Activated CD4-positive, alpha-beta T cell treated with anti-CD3 and anti-CD28 coated beads, Interleukin-2, amount 10 ng/mL, durations not matched to agents 24 days and 14 days (primary cell): ENCODE data around the gene ZNF366. TPM values are rescaled to one million over a fixed set of nuclear protein-coding genes. Genes with fewer than 3 reads are reported as not detected.

Experiments
- DNase-seq: peaks from one replicate; pipeline ENCODE4 v3.0.0; 2022
- H3K27ac Mint-ChIP-seq: one replicate; pipeline ENCODE4 v1.8.0; 2022; ENCODE audit warnings: mild to moderate bottlenecking, mixed read lengths
- H3K27me3 Mint-ChIP-seq: one replicate; pipeline ENCODE4 v1.8.0; 2022; ENCODE audit warnings: mixed read lengths
- H3K36me3 Mint-ChIP-seq: one replicate; pipeline ENCODE4 v1.8.0; 2022; ENCODE audit warnings: low read depth, mild to moderate bottlenecking, mixed read lengths
- H3K4me1 Mint-ChIP-seq: one replicate; pipeline ENCODE4 v1.8.0; 2021; ENCODE audit warnings: mixed read lengths
- H3K4me3 Mint-ChIP-seq: one replicate; pipeline ENCODE4 v1.8.0; 2022; ENCODE audit warnings: mild to moderate bottlenecking, moderate library complexity, mixed read lengths
- H3K9me3 Mint-ChIP-seq: one replicate; pipeline ENCODE4 v1.8.0; 2021; ENCODE audit warnings: mixed read lengths
- intact Hi-C: fragments of 100-400 bp; cut with micrococcal nuclease; formaldehyde crosslinking; loops from one replicate; pipeline ENCODE4 v1.15.1; 2023
- total RNA-seq: library from RNA; stranded (reverse); gene quantifications from 2 replicates; pipeline ENCODE4 v1.2.3, GENCODE V29; 2022

ZNF366 gene
- total RNA-seq, 1 donor from 2014 or later, result not detected

DNA sequence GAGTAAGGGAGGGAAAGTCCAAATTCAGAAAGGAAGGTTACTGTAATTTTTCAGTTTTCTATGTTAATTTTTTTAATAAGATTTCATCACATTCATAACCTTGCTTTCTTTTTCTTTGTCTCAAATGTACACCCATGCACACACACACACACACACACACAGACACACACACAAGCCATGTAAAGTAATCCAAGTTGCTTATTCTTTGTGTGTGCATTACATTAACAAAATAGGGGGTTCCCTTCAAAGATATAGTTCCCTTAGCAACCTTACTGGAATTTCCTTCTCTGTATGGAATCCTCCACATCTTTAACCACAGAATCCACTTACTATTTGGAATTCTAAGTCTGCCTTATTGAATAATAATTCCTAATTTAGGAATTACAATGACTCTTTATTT is 32.7 kb downstream of the ZNF366 start:
- Mint-ChIP-seq H3K27ac (no peak overlapping the region), H3K4me3 (no peak overlapping the region), H3K4me1 (no peaks in the 10 kb centered on the region), H3K9me3 (peaks cover 3% of the 10 kb centered on the region), H3K36me3 (no peaks in the 10 kb centered on the region), H3K27me3 (peaks cover 20% of the 10 kb centered on the region)
- no peak for DNase-seq
- intact Hi-C loops, result no loop called here

DNA sequence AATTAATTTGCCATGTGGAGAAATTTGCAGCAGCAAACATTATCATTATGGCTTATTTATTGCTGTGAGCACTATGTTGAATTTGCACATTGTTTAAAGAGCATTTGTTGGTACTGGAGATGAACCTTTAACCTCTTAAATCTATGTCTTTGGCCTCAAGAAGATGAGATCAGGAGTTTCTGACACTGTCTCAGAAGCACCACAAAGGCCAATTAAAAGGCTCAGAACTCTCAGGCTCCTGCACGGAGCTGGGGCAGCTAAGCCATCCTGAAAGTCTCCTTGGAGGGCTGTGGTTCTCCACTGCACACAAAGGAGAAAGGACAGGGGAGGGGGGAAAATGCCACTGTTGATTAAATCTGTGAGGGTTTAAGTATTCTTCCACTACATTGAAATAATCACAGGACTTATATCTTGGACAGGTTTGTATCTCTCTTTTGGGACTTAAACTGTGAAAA is 33.1 kb downstream of the ZNF366 start:
- intact Hi-C loops, result no loop called here
- no peak for DNase-seq
- peaks cover 20% of the 10 kb centered on the region for H3K27me3 Mint-ChIP-seq
- no peak overlapping the region for H3K4me3 Mint-ChIP-seq
- no peak overlapping the region for H3K27ac Mint-ChIP-seq
- no peaks in the 10 kb centered on the region for H3K4me1 Mint-ChIP-seq
- peaks cover 3% of the 10 kb centered on the region for H3K9me3 Mint-ChIP-seq
- H3K36me3 Mint-ChIP-seq, result no peaks in the 10 kb centered on the region

DNA sequence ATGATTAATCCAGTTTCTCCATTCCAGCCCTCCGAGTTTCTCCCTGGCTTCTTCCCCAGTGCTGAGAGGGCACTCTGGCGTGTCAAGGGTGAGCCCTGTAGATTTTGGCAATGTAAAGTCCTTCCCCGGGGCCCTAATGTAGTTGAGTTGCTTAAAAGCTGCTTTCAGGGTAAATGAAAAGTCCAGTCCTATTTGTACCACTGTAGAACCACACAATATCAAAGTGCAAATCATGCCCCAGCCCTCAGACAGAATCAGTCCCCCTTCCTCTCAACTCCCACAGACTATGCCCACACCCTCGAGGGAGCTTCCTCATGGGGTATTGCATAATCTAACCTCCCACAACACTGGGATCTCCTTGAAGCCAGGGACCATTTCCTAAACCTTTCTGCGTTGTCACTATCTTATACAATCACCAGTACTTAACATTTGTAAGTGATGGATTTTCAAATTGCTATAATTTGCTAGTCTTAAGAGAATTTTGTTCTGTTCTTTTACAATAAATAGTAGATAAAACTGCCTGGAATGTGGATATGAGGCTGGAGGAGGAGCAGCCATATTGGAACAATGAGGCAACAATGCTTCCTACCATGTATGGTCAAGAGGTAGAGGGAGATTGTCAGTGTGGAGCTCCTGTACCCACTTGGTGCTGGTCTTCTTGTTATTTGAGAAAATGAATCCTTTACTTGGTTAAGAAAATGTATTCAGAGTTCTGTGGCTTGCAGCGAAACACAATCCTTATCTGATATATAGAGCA is 34.4 kb downstream of the ZNF366 start:
- Mint-ChIP-seq H3K27me3 (peaks cover 20% of the 10 kb centered on the region), H3K4me1 (no peaks in the 10 kb centered on the region), H3K9me3 (peaks cover 3% of the 10 kb centered on the region), H3K4me3 (no peak overlapping the region), H3K36me3 (no peaks in the 10 kb centered on the region), H3K27ac (no peak overlapping the region)
- intact Hi-C loops, result no loop called here
- no peak for DNase-seq

DNA sequence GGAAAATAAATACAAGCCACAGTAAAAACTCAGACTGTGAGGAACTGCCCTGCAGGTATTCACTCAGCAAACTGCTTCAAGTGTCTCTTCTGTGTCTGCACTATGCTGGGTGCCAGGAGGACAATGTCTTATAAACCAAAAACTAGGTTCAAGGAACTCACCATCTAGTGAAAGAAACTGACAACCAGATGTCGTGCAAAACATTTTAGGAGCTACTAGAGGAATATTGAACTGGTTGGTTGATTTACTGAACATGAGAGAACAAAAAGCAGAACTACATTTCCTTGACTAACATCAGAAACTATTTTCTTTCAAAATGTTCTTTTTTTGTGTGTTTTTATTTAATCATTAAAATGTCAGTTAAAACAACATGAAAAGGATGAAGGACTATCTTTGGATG is 35.2 kb downstream of the ZNF366 start:
- peaks cover 22% of the 10 kb centered on the region for H3K27me3 Mint-ChIP-seq

DNA sequence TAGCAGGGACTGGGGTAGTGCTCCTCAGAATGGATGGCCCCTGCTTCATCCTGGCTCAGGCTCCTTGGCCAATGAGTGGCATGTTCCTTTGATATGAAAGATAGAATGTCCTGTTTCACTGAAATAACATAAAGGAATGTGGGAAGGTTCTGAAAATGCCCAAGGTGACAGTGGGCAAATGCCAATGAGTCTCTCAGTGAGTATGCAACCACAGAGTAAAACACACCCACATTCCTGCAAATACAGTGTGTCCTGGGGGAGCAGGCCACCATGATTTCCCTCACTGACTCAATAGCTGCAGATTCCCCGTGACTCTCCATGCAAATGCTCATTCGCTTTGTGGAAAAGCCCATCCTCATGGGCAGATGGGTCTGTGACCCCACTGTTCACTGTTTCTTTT is 36.4 kb downstream of the ZNF366 start:
- intact Hi-C loops, result no loop called here
- peaks cover under 1% of the 10 kb centered on the region for H3K4me1 Mint-ChIP-seq
- H3K4me3 Mint-ChIP-seq, result no peak overlapping the region
- H3K9me3 Mint-ChIP-seq, result peaks cover 3% of the 10 kb centered on the region
- no peak overlapping the region for H3K27ac Mint-ChIP-seq
- H3K27me3 Mint-ChIP-seq, result peaks cover 22% of the 10 kb centered on the region
- no peak for DNase-seq
- no peaks in the 10 kb centered on the region for H3K36me3 Mint-ChIP-seq

More for the DNA sequence above, 35.2 kb downstream of the ZNF366 start:
- intact Hi-C loops, result no loop called here
- peaks cover 3% of the 10 kb centered on the region for H3K9me3 Mint-ChIP-seq
- H3K27ac Mint-ChIP-seq, result no peak overlapping the region
- no peaks in the 10 kb centered on the region for H3K36me3 Mint-ChIP-seq
- no peak for DNase-seq
- no peaks in the 10 kb centered on the region for H3K4me1 Mint-ChIP-seq
- H3K4me3 Mint-ChIP-seq, result no peak overlapping the region

DNA sequence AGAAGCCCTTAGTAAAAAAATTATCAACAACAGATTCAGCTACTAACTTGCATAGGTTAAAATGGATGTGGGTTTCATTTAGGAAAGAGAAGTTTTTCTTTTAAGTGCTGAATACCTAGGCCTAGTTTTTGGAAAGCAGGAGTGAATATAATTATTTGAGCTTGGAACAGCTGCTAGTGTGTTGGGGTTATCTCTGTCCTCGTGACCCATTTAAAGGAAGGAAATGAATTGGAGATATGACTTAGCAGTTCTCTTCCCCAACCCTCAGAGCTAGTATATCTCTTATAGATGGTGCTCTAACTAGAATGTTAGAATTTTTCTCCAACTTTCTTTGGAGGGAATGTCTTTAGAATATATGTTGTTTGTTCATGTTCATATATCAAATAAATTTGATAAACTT is 38.6 kb downstream of the ZNF366 start:
- DNase-seq, result no peak
- intact Hi-C loops, result no loop called here
- Mint-ChIP-seq H3K27ac (no peak overlapping the region), H3K36me3 (no peaks in the 10 kb centered on the region), H3K4me1 (peaks cover 5% of the 10 kb centered on the region), H3K9me3 (peaks cover 3% of the 10 kb centered on the region), H3K4me3 (no peak overlapping the region), H3K27me3 (peaks cover 19% of the 10 kb centered on the region)

DNA sequence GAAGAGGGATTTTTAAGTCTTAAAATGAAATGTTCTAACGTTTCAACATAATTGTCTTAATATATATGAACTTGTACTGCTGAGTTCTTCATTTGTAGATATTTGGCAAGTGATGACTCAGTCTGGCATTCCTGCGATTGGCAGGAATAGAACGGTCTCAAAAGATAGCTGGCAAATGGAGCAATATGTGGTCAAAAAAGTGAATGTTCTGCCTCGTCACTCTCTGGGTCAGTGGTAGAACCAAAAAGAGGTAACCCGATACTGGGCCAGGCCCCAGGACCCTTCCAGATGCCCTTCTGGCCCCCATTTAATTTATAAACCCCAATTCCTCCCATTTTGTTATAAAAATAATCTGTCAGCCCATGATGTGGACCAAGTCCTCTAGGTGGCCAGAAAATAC is 39.2 kb downstream of the ZNF366 start:
- no peak for DNase-seq
- Mint-ChIP-seq H3K4me1 (peaks cover 5% of the 10 kb centered on the region), H3K27ac (no peak overlapping the region), H3K27me3 (peaks cover 16% of the 10 kb centered on the region), H3K4me3 (no peak overlapping the region), H3K9me3 (peaks cover 3% of the 10 kb centered on the region), H3K36me3 (no peaks in the 10 kb centered on the region)
- intact Hi-C loops, result no loop called here

DNA sequence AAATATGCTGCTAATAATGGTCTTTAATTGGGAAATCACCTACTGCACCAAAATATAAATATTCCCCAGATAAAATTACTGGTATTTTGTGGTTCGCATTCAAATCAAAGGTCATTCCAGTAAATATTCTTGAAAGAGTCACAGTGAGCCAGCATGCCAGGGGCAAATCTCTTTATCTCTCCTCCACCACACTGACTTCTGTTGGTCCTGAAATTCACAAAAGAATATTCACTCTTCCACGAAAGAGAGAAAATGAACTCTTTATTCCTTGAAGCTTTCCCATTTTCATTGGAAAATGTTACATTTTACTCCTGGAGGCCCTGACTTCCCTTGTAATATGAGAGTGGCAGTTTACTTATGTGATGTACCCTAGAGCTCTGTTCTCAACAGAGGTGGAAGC is 39.7 kb downstream of the ZNF366 start:
- no peak overlapping the region for H3K4me3 Mint-ChIP-seq
- DNase-seq, result no peak
- H3K4me1 Mint-ChIP-seq, result peaks cover 5% of the 10 kb centered on the region
- peaks cover 15% of the 10 kb centered on the region for H3K27me3 Mint-ChIP-seq
- H3K36me3 Mint-ChIP-seq, result no peaks in the 10 kb centered on the region
- H3K9me3 Mint-ChIP-seq, result peaks cover 3% of the 10 kb centered on the region
- intact Hi-C loops, result no loop called here
- no peak overlapping the region for H3K27ac Mint-ChIP-seq

DNA sequence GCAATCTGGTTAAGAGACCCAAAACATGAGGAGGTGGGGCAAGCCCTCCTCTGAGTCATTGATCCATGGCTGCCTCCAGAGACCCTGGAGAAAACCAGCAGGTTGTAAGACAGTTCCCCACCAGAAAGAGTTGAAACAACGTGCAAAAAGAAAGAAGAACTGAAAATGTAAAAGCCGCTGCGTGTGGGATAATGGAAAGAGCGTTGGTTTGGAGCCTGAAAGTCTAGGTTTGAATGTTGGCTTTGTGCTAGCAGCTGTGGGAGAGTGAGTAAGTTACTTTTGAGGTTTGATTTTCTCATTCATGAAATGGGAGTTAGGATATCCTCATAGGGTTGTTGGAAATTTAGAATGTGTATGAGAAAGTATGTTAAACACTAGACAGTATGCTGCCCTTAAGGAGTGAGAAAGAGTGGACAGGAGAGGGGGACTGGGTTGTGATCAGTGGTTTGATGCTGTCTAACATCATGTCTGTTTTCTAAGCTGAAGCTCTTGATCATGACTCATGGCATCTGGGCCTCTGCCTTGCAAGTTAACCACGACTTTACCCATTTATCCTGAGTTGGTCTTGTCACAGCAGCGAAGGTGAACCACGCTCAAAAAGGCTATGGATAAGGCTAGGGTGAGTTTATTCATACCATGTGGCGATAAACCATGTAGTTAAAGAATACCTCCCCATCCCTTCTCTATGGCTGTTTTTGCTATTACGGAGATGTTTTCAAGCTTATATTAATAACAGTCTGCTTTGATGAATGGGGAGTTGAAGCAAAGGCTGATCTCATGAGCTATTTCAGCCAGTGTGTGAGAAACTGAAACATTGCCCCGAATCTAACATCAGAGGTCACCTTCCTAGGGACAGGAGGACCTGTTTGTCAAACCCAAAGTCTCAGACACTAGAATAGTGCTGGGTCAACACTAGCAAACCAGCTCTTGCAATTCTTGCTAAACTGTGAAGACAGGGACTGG is 41.3 kb downstream of the ZNF366 start:
- Mint-ChIP-seq H3K27me3 (peaks cover 10% of the 10 kb centered on the region), H3K4me3 (no peak overlapping the region), H3K27ac (no peak overlapping the region), H3K4me1 (peaks cover 5% of the 10 kb centered on the region), H3K36me3 (no peaks in the 10 kb centered on the region), H3K9me3 (peaks cover under 1% of the 10 kb centered on the region)
- intact Hi-C loops, result no loop called here
- no peak for DNase-seq

DNA sequence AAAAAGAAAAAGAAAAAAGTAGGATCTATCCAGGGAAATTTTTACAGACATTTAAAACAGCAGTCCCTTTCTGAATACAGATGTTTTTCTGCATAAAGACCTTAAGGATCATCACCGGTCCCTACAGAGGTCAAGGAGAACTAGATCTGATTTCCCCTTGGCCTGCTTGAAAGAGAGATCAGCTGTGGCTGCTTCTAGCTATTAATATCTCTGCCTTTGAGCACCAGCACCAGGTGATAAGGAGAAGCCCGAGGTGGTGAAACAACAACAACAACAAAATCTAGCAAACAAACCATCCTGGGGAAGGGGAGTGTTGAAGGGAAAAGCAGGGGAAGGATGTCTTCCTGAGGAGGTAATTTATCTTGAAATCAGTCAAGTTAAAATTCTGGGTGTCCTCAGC is 42.1 kb downstream of the ZNF366 start:
- Mint-ChIP-seq H3K27me3 (peaks cover 10% of the 10 kb centered on the region), H3K9me3 (no peaks in the 10 kb centered on the region), H3K27ac (no peak overlapping the region), H3K4me1 (peaks cover 5% of the 10 kb centered on the region), H3K4me3 (no peak overlapping the region), H3K36me3 (no peaks in the 10 kb centered on the region)
- intact Hi-C loops, result no loop called here
- no peak for DNase-seq

DNA sequence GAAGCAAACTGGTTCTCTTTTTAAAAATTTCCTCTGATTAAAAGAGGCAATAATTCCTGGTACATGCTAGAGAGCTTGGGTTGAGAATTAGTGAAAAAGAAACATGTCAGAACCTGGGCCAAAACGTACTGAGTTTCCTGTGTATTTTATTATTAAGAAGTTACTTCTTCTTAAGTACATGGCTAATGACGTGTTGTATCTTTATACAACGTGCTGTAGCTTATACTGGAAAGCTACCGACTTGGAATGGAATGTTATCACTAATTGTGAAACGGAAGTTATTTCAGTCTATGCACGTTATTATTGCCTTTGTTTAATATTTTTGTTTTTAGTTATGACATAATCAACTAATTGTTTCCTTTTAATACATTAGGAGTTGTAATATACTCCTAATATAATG is 43.1 kb downstream of the ZNF366 start:
- Mint-ChIP-seq H3K4me3 (no peak overlapping the region), H3K36me3 (no peaks in the 10 kb centered on the region), H3K27ac (no peak overlapping the region), H3K27me3 (peaks cover 10% of the 10 kb centered on the region), H3K9me3 (no peaks in the 10 kb centered on the region), H3K4me1 (peaks cover 5% of the 10 kb centered on the region)
- intact Hi-C loops, result no loop called here
- DNase-seq, result no peak

DNA sequence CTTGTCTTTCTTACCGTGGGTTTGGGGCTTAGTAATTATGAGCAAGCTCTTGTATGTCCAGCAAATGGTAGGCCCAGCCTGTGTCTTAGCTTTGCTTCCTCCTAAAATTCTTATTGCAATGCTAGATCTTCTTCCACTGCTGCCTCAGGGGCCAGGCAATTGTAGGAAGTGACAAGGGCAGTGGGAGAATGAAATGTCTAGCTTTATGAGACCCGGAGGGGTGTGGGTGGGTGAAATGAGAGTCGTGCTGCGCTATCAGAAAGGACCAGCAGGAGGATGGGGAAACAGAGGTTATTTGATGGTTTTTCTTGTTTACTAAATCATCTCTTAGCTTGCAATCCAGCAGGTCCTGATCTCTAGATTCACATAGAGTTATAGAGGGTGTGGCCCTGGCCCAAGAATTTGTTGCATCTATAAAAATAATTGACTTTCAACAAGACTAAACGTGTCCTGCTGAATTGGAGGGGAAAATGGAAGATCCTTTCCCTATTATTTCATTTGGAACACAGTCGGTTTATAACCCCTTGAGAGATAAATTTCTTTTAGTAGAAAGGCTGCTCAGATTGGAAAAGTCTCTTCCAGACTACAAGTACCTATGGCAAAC is 43.7 kb downstream of the ZNF366 start:
- Mint-ChIP-seq H3K27ac (no peak overlapping the region), H3K9me3 (no peaks in the 10 kb centered on the region)

DNA sequence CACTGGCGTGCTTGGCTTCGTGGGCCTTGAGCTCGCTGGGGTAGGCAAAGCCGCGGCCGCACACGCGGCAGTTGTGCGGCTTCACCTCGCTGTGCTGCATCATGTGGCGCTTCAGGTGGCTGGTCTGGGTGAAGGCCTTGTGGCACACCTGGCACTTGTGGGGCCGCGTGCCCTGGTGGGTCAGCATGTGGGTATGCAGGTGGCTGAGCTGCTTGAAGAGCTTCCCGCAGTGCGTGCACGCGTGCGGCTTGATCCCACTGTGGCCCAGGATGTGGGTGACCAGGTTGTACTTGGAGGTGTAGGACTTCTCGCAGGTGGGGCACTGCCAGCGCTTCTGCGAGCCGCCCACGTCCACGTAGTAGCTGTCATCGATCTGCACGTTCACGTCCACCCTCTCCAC is 46.8 kb downstream of the ZNF366 start:
- Mint-ChIP-seq H3K4me3 (no peak overlapping the region), H3K27me3 (peaks cover 5% of the 10 kb centered on the region), H3K9me3 (no peaks in the 10 kb centered on the region), H3K36me3 (no peaks in the 10 kb centered on the region), H3K27ac (no peak overlapping the region), H3K4me1 (peaks cover under 1% of the 10 kb centered on the region)
- intact Hi-C loops, result no loop called here
- DNase-seq, result no peak

More for the DNA sequence above, 43.7 kb downstream of the ZNF366 start:
- no peak overlapping the region for H3K4me3 Mint-ChIP-seq
- no peaks in the 10 kb centered on the region for H3K36me3 Mint-ChIP-seq
- DNase-seq, result no peak
- peaks cover 5% of the 10 kb centered on the region for H3K4me1 Mint-ChIP-seq
- intact Hi-C loops, result no loop called here
- H3K27me3 Mint-ChIP-seq, result peaks cover 10% of the 10 kb centered on the region

DNA sequence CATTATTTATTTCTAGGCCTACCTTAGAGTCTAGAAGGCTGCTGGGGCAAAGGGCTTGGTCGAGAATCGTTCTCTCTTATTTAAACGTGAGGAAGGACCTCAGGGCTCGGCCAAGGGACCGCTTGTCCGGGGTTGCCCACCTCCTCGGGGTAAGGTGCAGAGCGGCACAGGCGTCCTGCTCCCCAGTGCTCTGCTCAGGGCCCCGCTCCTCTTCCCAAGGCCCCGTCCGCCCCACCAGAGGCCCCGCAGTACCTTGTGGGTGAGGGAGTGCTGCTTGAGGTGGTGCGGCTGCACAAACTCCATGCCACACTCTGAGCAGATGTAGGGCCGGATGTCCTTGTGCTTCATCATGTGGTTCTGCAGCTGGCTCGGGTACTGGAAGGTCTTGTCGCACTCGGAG is 47.3 kb downstream of the ZNF366 start:
- no peak overlapping the region for H3K4me3 Mint-ChIP-seq
- intact Hi-C loops, result no loop called here
- H3K27ac Mint-ChIP-seq, result no peak overlapping the region
- no peaks in the 10 kb centered on the region for H3K36me3 Mint-ChIP-seq
- H3K27me3 Mint-ChIP-seq, result peaks cover 5% of the 10 kb centered on the region
- H3K4me1 Mint-ChIP-seq, result no peaks in the 10 kb centered on the region
- H3K9me3 Mint-ChIP-seq, result no peaks in the 10 kb centered on the region
- DNase-seq, result no peak
